ENCODE results near the gene MT1B.

MT1B gene

DNA sequence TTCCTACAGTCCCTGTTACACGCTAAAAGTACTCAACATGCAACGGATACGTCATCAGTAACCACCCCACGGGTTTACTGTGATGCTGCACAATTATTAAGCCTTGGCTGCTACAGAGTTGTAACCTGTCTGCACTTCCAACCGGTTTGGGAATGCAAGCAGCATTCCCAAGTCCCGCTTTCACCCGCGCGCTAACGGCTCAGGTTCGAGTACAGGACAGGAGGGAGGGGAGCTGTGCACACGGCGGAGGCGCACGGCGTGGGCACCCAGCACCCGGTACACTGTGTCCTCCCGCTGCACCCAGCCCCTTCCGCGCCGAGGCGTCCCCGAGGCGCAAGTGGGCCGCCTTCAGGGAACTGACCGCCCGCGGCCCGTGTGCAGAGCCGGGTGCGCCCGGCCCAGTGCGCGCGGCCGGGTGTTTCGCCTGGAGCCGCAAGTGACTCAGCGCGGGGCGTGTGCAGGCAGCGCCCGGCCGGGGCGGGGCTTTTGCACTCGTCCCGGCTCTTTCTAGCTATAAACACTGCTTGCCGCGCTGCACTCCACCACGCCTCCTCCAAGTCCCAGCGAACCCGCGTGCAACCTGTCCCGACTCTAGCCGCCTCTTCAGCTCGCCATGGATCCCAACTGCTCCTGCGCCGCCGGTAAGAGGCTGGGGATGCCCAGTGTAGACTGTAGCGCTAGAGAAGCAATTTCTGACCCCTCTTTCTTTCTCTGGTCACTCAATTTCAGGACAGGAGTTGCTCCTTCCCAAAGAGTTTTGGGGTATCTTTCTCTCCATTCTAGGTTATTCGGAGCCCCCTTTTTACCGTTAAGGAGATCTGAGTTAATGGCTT is 43.4 kb upstream of the MT1B start, which contains the start of gene MT2A:
Gene MT2A (plus strand): TSS at position 542 of the 833 bp plus-strand sequence. CDS start 72 bp downstream, at position 614.
- Histone ChIP-seq H3K27ac (ENCODE audit: low read length) (peak within 1 kb of the TSS; percentile 40; the same call in 1 of the 2 replicates), H3K4me2 (ENCODE audit: low read length) (peak within 1 kb of the TSS; percentile 100), H4K20me1 (ENCODE audit: insufficient read depth, low read length) (no peaks in the 10 kb centered on the region), H3K9me3 (ENCODE audit: insufficient read depth, low read length) (no peaks in the 10 kb centered on the region), H3K27me3 (ENCODE audit: low read depth, low read length) (no peaks in the 10 kb centered on the region), H3K4me3 (ENCODE audit: low read length) (peak within 1 kb of the TSS; percentile 89), H3K9ac (ENCODE audit: low read length) (peak within 1 kb of the TSS; percentile 79), H2AFZ (ENCODE audit: low read depth, low read length) (peak within 1 kb of the TSS; percentile 98), H3K4me1 (ENCODE audit: low read length) (peaks cover 27% of the 10 kb centered on the region), H3K36me3 (replicated peaks; ENCODE audit: low read depth, low read length) (no peaks in the 10 kb centered on the region), H3K79me2 (ENCODE audit: low read length) (no peaks in the 10 kb centered on the region)
- TF ChIP-seq EZH2phosphoT487 (IDR thresholded peaks at IDR 0.05; ENCODE audit: low read depth), result no peak
- TF ChIP-seq, protein P1, sequence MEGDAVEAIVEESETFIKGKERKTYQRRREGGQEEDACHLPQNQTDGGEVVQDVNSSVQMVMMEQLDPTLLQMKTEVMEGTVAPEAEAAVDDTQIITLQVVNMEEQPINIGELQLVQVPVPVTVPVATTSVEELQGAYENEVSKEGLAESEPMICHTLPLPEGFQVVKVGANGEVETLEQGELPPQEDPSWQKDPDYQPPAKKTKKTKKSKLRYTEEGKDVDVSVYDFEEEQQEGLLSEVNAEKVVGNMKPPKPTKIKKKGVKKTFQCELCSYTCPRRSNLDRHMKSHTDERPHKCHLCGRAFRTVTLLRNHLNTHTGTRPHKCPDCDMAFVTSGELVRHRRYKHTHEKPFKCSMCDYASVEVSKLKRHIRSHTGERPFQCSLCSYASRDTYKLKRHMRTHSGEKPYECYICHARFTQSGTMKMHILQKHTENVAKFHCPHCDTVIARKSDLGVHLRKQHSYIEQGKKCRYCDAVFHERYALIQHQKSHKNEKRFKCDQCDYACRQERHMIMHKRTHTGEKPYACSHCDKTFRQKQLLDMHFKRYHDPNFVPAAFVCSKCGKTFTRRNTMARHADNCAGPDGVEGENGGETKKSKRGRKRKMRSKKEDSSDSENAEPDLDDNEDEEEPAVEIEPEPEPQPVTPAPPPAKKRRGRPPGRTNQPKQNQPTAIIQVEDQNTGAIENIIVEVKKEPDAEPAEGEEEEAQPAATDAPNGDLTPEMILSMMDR (IDR thresholded peaks at IDR 0.05; ENCODE audit: low read depth, low read length), result no peak

DNA sequence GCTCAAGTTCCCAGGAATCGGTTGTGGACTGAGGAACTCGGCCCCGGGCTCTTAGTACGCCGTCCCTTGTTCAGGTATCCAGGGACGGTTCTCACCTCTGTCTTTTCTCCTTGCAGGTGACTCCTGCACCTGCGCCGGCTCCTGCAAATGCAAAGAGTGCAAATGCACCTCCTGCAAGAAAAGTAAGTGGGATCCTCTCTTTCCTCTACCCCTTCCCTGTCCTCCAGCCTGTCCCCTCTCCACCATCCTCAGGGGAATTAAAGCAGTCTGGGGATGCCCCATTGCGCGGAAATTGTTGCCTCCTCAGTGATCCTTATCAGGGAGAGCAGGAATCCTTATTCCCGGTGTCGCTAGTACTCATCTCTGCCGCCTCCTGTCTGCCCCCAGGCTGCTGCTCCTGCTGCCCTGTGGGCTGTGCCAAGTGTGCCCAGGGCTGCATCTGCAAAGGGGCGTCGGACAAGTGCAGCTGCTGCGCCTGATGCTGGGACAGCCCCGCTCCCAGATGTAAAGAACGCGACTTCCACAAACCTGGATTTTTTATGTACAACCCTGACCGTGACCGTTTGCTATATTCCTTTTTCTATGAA is 42.7 kb upstream of the MT1B start:
- no peaks in the 10 kb centered on the region for H3K36me3 ChIP-seq (replicated peaks; ENCODE audit: low read depth, low read length)
- 0 out of 2 replicates have a peak overlapping the region, but pooled peaks have one; percentile 14 for H3K27ac ChIP-seq (ENCODE audit: low read length)
- no peaks in the 10 kb centered on the region for H3K79me2 ChIP-seq (ENCODE audit: low read length)
- H3K9me3 ChIP-seq (ENCODE audit: insufficient read depth, low read length), result no peaks in the 10 kb centered on the region
- peak overlapping the region; percentile 89 for H3K4me3 ChIP-seq (ENCODE audit: low read length)
- H4K20me1 ChIP-seq (ENCODE audit: insufficient read depth, low read length), result no peaks in the 10 kb centered on the region
- peak overlapping the region; percentile 86; the same call in 1 of the 2 replicates for H2AFZ ChIP-seq (ENCODE audit: low read depth, low read length)
- no peak for TF ChIP-seq EZH2phosphoT487 (IDR thresholded peaks at IDR 0.05; ENCODE audit: low read depth)
- TF ChIP-seq, protein P1 (IDR thresholded peaks at IDR 0.05; ENCODE audit: low read depth, low read length), result no peak
- H3K4me1 ChIP-seq (ENCODE audit: low read length), result peaks cover 27% of the 10 kb centered on the region
- no peaks in the 10 kb centered on the region for H3K27me3 ChIP-seq (ENCODE audit: low read depth, low read length)
- peak overlapping the region; percentile 79 for H3K9ac ChIP-seq (ENCODE audit: low read length)
- H3K4me2 ChIP-seq (ENCODE audit: low read length), result peak overlapping the region; percentile 100

DNA sequence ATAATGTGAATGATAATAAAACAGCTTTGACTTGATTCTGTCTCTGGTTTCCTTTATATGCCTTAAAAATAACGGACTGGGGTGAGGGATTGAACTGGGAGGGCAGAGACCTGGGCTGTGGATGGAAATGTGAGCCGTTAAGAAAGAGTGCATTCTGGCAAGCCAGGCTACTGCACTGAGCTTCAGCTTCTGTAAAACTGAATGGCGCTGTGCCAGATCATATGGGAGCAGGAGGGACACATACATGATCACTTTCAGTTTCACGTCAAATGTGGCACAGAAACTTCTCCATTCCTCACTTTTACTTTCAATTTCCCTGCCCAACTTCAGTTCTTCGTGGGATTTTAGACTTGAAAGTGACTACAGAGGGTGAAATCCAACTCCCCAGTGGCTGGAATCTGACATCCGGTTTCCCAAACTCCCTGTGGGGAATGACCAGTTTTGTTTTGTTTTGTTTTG is 42.2 kb upstream of the MT1B start:
- H4K20me1 ChIP-seq (ENCODE audit: insufficient read depth, low read length), result no peaks in the 10 kb centered on the region
- no peak overlapping the region for H2AFZ ChIP-seq (ENCODE audit: low read depth, low read length)
- H3K9me3 ChIP-seq (ENCODE audit: insufficient read depth, low read length), result no peaks in the 10 kb centered on the region
- H3K36me3 ChIP-seq (replicated peaks; ENCODE audit: low read depth, low read length), result no peaks in the 10 kb centered on the region
- H3K79me2 ChIP-seq (ENCODE audit: low read length), result no peaks in the 10 kb centered on the region
- H3K27ac ChIP-seq (ENCODE audit: low read length), result peak overlapping the region; percentile 37
- H3K27me3 ChIP-seq (ENCODE audit: low read depth, low read length), result no peaks in the 10 kb centered on the region
- TF ChIP-seq EZH2phosphoT487 (IDR thresholded peaks at IDR 0.05; ENCODE audit: low read depth), result no peak
- TF ChIP-seq, protein P1 (IDR thresholded peaks at IDR 0.05; ENCODE audit: low read depth, low read length), result no peak
- peak overlapping the region; percentile 100 for H3K4me2 ChIP-seq (ENCODE audit: low read length)
- H3K4me3 ChIP-seq (ENCODE audit: low read length), result peak overlapping the region; percentile 89
- peak overlapping the region; percentile 79 for H3K9ac ChIP-seq (ENCODE audit: low read length)
- H3K4me1 ChIP-seq (ENCODE audit: low read length), result peaks cover 28% of the 10 kb centered on the region

All from OCI-LY3 (cell line).